Karpas-422 (cell line): Measurements from ENCODE around the gene SIM1. TPM values are rescaled to one million over a fixed set of nuclear protein-coding genes. Genes with fewer than 3 reads are reported as not detected.
"Not testable (repeated sequence)": the region's sequence is repeated elsewhere in the genome, so short reads cannot be mapped to it uniquely, and the experiment has no call there.

Experiments
- DNase-seq: peaks from one replicate; pipeline ENCODE4 v3.0.0-alpha.2; 2015
- H2AFZ ChIP-seq: fragments of 200-600 bp; sonication (generic); 2 replicates; pipeline ENCODE4 v1.6.1; 2014; ENCODE audit warnings: antibody characterized with exemption, low read length, mixed read lengths
- H3K27ac ChIP-seq: fragments of 200-600 bp; sonication (generic); 2 replicates; pipeline ENCODE4 v1.5.1; 2014; ENCODE audit warnings: mild to moderate bottlenecking, low read length, moderate library complexity
- H3K27me3 ChIP-seq: fragments of 200-600 bp; sonication (generic); 2 replicates; pipeline ENCODE4 v1.6.1; 2014; ENCODE audit warnings: low read length, mixed read lengths
- H3K36me3 ChIP-seq: fragments of 200-600 bp; sonication (generic); 2 replicates; pipeline ENCODE4 v1.6.1; 2014; ENCODE audit warnings: low read length, mixed read lengths; ENCODE audit not compliant: insufficient read depth
- H3K4me1 ChIP-seq: fragments of 200-600 bp; sonication (generic); 2 replicates; pipeline ENCODE4 v1.6.1; 2014; ENCODE audit warnings: mild to moderate bottlenecking, low read length, mixed read lengths
- H3K4me2 ChIP-seq: fragments of 200-600 bp; sonication (generic); 2 replicates; pipeline ENCODE4 v1.6.1; 2014; ENCODE audit warnings: low read length, low read depth, mild to moderate bottlenecking; ENCODE audit not compliant: poor library complexity, severe bottlenecking
- H3K4me3 ChIP-seq: fragments of 200-600 bp; sonication (generic); 2 replicates; pipeline ENCODE4 v1.5.1; 2014; ENCODE audit warnings: mild to moderate bottlenecking, antibody characterized with exemption, low read length, mixed read lengths
- H3K79me2 ChIP-seq: fragments of 200-600 bp; sonication (generic); 2 replicates; pipeline ENCODE4 v1.6.1; 2014; ENCODE audit warnings: mild to moderate bottlenecking, low read length, mixed read lengths
- H3K9ac ChIP-seq: fragments of 200-600 bp; sonication (generic); 2 replicates; pipeline ENCODE4 v1.6.0; 2014; ENCODE audit warnings: low read length
- H3K9me2 ChIP-seq: fragments of 200-600 bp; sonication (generic), shearing (Covaris generic); replicated peaks from 2 replicates; pipeline ENCODE4 v1.6.0; 2014; ENCODE audit warnings: mild to moderate bottlenecking, low read length, moderate library complexity; ENCODE audit not compliant: insufficient read depth
- H3K9me3 ChIP-seq: fragments of 300-700, 200-600 bp; sonication (generic); 2 replicates; pipeline ENCODE4 v1.6.1; 2014; ENCODE audit warnings: low read length, mixed read lengths
- H4K20me1 ChIP-seq: fragments of 200-600 bp; sonication (generic); 2 replicates; pipeline ENCODE4 v1.6.1; 2014; ENCODE audit warnings: mild to moderate bottlenecking, antibody characterized with exemption, low read length, low read depth; ENCODE audit not compliant: insufficient read depth
- total RNA-seq: library from RNA; depleted of rRNA; stranded (reverse); fragments of >200 nt; shearing (Covaris generic); gene quantifications from 2 replicates; pipeline ENCODE4 v1.2.3, GENCODE V29; 2014; ENCODE audit warnings: low replicate concordance

SIM1 gene
- total RNA-seq, 1 experiment from 2014 or later = not detected

- H3K9me3 ChIP-seq = no peaks in the 10 kb centered on the region
- H3K9me2 ChIP-seq = no peaks in the 10 kb centered on the region
- no peak overlapping the region for H2AFZ ChIP-seq
- H3K4me3 ChIP-seq = no peak overlapping the region
- no peak overlapping the region for H3K4me2 ChIP-seq
- no peaks in the 10 kb centered on the region for H3K79me2 ChIP-seq
- H3K36me3 ChIP-seq = no peaks in the 10 kb centered on the region
- H3K4me1 ChIP-seq = no peaks in the 10 kb centered on the region
- no peaks in the 10 kb centered on the region for H3K27me3 ChIP-seq
- no peak for DNase-seq
- H4K20me1 ChIP-seq = no peaks in the 10 kb centered on the region
- H3K9ac ChIP-seq = no peak overlapping the region
- no peak overlapping the region for H3K27ac ChIP-seq
Measured at GRCh38 chr6:100376103-100376502, 88.6 kb downstream of the SIM1 start.

- H3K79me2 ChIP-seq = no peaks in the 10 kb centered on the region
- H3K27me3 ChIP-seq = no peaks in the 10 kb centered on the region
- no peak for DNase-seq
- no peak overlapping the region for H3K9ac ChIP-seq
- no peaks in the 10 kb centered on the region for H3K9me3 ChIP-seq
- H3K4me2 ChIP-seq = no peak overlapping the region
- H3K9me2 ChIP-seq = no peaks in the 10 kb centered on the region
- no peak overlapping the region for H3K4me3 ChIP-seq
- no peak overlapping the region for H3K27ac ChIP-seq
- H2AFZ ChIP-seq = no peak overlapping the region
- no peaks in the 10 kb centered on the region for H4K20me1 ChIP-seq
- H3K4me1 ChIP-seq = no peaks in the 10 kb centered on the region
- H3K36me3 ChIP-seq = no peaks in the 10 kb centered on the region
Measured at GRCh38 chr6:100372326-100373091, 92.2 kb downstream of the SIM1 start.

GRCh38 chr6:100371591-100371990 lies 93.1 kb downstream of the SIM1 start:
- H3K9me3 ChIP-seq = no peaks in the 10 kb centered on the region
- no peaks in the 10 kb centered on the region for H4K20me1 ChIP-seq
- no peak overlapping the region for H3K4me2 ChIP-seq
- no peaks in the 10 kb centered on the region for H3K4me1 ChIP-seq
- no peaks in the 10 kb centered on the region for H3K9me2 ChIP-seq
- H3K36me3 ChIP-seq = no peaks in the 10 kb centered on the region
- H3K9ac ChIP-seq = no peak overlapping the region
- no peaks in the 10 kb centered on the region for H3K79me2 ChIP-seq
- no peaks in the 10 kb centered on the region for H3K27me3 ChIP-seq
- H3K4me3 ChIP-seq = no peak overlapping the region
- H2AFZ ChIP-seq = no peak overlapping the region
- no peak for DNase-seq
- H3K27ac ChIP-seq = no peak overlapping the region

- no peaks in the 10 kb centered on the region for H3K9me3 ChIP-seq
- no peaks in the 10 kb centered on the region for H3K27me3 ChIP-seq
- H3K79me2 ChIP-seq = no peaks in the 10 kb centered on the region
- no peak overlapping the region for H3K27ac ChIP-seq
- H3K4me1 ChIP-seq = no peaks in the 10 kb centered on the region
- DNase-seq = peak; percentile 52
- H3K9me2 ChIP-seq = no peaks in the 10 kb centered on the region
- H4K20me1 ChIP-seq = no peaks in the 10 kb centered on the region
- no peaks in the 10 kb centered on the region for H3K36me3 ChIP-seq
- no peak overlapping the region for H3K4me2 ChIP-seq
- H2AFZ ChIP-seq = no peak overlapping the region
- H3K9ac ChIP-seq = no peak overlapping the region
- no peak overlapping the region for H3K4me3 ChIP-seq
Measured at GRCh38 chr6:100370265-100370664, 94.5 kb downstream of the SIM1 start.

DNA sequence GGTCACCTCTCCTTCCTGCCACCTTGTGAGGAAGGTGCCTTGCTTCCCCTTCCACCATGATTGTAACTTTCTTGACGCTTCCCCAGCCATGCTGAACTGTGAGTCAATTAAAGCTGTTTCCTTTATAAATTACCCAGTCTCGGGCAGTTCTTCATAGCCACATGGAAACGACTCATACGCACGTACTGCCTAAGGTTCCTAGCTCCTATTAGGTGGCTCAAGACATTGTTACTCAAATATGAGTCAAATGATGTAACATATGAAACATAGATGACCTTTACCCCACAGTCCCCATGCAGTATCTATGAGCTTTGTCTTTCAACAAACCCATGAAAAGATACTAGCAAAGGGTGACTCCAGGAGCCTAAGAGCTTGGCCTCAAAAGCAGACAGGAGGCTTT lies 98.3 kb downstream of the SIM1 start:
- H3K9me3 ChIP-seq = no peaks in the 10 kb centered on the region
- no peaks in the 10 kb centered on the region for H3K36me3 ChIP-seq
- H3K4me2 ChIP-seq = no peak overlapping the region
- H3K79me2 ChIP-seq = no peaks in the 10 kb centered on the region
- H3K27ac ChIP-seq = no peak overlapping the region
- no peak overlapping the region for H2AFZ ChIP-seq
- no peaks in the 10 kb centered on the region for H3K4me1 ChIP-seq
- no peaks in the 10 kb centered on the region for H4K20me1 ChIP-seq
- DNase-seq = no peak
- H3K9me2 ChIP-seq = no peaks in the 10 kb centered on the region
- no peak overlapping the region for H3K4me3 ChIP-seq
- no peaks in the 10 kb centered on the region for H3K27me3 ChIP-seq
- H3K9ac ChIP-seq = no peak overlapping the region

DNA sequence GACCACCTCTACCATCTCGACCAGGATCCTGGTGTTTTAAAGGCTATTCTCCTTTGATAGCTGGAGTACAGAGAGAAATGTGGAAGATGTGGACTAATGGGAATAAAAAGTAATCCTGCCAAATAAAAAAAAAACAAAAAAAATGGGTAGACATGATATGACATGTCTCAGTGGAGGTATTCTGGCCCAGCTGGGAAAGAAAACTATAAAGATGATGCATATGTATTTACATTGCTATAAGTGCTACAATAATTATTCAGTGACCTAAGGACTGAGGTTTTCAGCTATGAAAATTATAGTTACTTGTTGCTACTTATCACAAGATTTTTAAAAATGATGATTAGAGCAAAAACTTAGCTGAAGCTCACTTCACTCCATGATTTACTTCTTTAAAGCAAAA lies 101.1 kb downstream of the SIM1 start:
- Histone ChIP-seq H3K79me2 (no peaks in the 10 kb centered on the region), H3K9me3 (no peaks in the 10 kb centered on the region), H3K27ac (no peak overlapping the region), H3K4me1 (no peaks in the 10 kb centered on the region), H3K4me2 (no peak overlapping the region), H3K9me2 (no peaks in the 10 kb centered on the region), H4K20me1 (no peaks in the 10 kb centered on the region), H2AFZ (no peak overlapping the region), H3K27me3 (no peaks in the 10 kb centered on the region), H3K9ac (no peak overlapping the region), H3K36me3 (no peaks in the 10 kb centered on the region), H3K4me3 (no peak overlapping the region)
- DNase-seq = no peak

DNA sequence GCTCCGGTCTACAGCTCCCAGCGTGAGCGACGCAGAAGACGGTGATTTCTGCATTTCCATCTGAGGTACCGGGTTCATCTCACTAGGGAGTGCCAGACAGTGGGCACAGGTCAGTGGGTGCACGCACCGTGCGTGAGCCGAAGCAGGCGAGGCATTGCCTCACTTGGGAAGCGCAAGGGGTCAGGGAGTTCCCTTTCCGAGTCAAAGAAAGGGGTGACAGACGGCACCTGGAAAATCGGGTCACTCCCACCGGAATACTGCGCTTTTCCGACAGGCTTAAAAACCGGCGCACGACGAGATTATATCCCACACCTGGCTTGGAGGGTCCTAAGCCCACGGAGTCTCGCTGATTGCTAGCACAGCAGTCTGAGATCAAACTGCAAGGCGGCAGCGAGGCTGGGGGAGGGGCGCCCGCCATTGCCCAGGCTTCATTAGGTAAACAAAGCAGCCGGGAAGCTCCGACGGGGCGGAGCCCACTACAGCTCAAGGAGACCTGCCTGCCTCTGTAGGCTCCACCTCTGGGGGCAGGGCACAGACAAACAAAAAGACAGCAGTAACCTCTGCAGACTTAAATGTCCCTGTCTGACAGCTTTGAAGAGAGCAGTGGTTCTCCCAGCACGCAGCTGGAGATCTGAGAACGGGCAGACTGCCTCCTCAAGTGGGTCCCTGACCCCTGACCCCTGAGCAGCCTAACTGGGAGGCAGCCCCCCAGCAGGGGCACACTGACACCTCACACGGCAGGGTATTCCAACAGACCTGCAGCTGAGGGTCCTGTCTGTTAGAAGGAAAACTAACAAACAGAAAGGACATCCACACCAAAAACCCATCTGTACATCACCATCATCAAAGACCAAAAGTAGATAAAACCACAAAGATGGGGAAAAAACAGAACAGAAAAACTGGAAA lies 109.7 kb downstream of the SIM1 start:
- not testable (repeated sequence) for H4K20me1 ChIP-seq, H2AFZ ChIP-seq, DNase-seq, H3K4me3 ChIP-seq, H3K4me2 ChIP-seq, H3K36me3 ChIP-seq, H3K27me3 ChIP-seq, H3K79me2 ChIP-seq, H3K9ac ChIP-seq, H3K9me3 ChIP-seq, H3K4me1 ChIP-seq, H3K27ac ChIP-seq, H3K9me2 ChIP-seq

GRCh38 chr6:100353276-100354015 lies 111.3 kb downstream of the SIM1 start:
- Histone ChIP-seq H3K9ac (no peak overlapping the region), H2AFZ (no peak overlapping the region)

More at GRCh38 chr6:100353276-100354015, 111.3 kb downstream of the SIM1 start:
- no peak overlapping the region for H3K4me3 ChIP-seq
- no peak overlapping the region for H3K27ac ChIP-seq
- H3K9me3 ChIP-seq = no peaks in the 10 kb centered on the region
- H3K9me2 ChIP-seq = no peaks in the 10 kb centered on the region
- H3K79me2 ChIP-seq = no peaks in the 10 kb centered on the region
- no peak overlapping the region for H3K4me2 ChIP-seq
- H3K27me3 ChIP-seq = no peaks in the 10 kb centered on the region
- DNase-seq = no peak
- H3K4me1 ChIP-seq = no peaks in the 10 kb centered on the region
- H3K36me3 ChIP-seq = no peaks in the 10 kb centered on the region
- H4K20me1 ChIP-seq = no peaks in the 10 kb centered on the region
